ENCODE measurements around the gene NRL. TPM values are rescaled to one million over a fixed set of nuclear protein-coding genes. Genes with fewer than 3 reads are reported as not detected.
"Not testable (repeated sequence)": the region's sequence is repeated elsewhere in the genome, so short reads cannot be mapped to it uniquely, and the experiment has no call there.

The NRL gene
- total RNA-seq, 2 donors from 2014 or later, result 1.7 to 2.5 TPM

GRCh38 chr14:24122898-24123297, 8.1 kb upstream of the NRL start:
- H3K27ac Mint-ChIP-seq, result peak overlapping the region; percentile 58
- H3K4me1 Mint-ChIP-seq, result peaks cover 6% of the 10 kb centered on the region
- peaks cover 65% of the 10 kb centered on the region for H3K36me3 Mint-ChIP-seq (ENCODE audit: low read depth)
- no peaks in the 10 kb centered on the region for H3K27me3 Mint-ChIP-seq
- ATAC-seq (replicated peaks), result no peak
- no peak overlapping the region for H3K4me3 Mint-ChIP-seq
- no peaks in the 10 kb centered on the region for H3K9me3 Mint-ChIP-seq

GRCh38 chr14:24122416-24122815, 7.7 kb upstream of the NRL start:
- Mint-ChIP-seq H3K27ac (no peak overlapping the region), H3K27me3 (no peaks in the 10 kb centered on the region), H3K36me3 (ENCODE audit: low read depth) (peaks cover 70% of the 10 kb centered on the region), H3K4me3 (no peak overlapping the region), H3K9me3 (no peaks in the 10 kb centered on the region), H3K4me1 (peaks cover 6% of the 10 kb centered on the region)
- ATAC-seq (replicated peaks), result no peak

- H3K36me3 Mint-ChIP-seq (ENCODE audit: low read depth), result peaks cover 82% of the 10 kb centered on the region
- ATAC-seq (replicated peaks), result no peak
- no peaks in the 10 kb centered on the region for H3K27me3 Mint-ChIP-seq
- H3K27ac Mint-ChIP-seq, result no peak overlapping the region
- no peak overlapping the region for H3K4me3 Mint-ChIP-seq
- peaks cover 13% of the 10 kb centered on the region for H3K4me1 Mint-ChIP-seq
- H3K9me3 Mint-ChIP-seq, result no peaks in the 10 kb centered on the region
Observed at GRCh38 chr14:24121210-24121609, 6.5 kb upstream of the NRL start.

GRCh38 chr14:24119691-24120090, 4.9 kb upstream of the NRL start:
- H3K4me3 Mint-ChIP-seq, result no peak overlapping the region
- no peaks in the 10 kb centered on the region for H3K27me3 Mint-ChIP-seq
- H3K4me1 Mint-ChIP-seq, result peaks cover 24% of the 10 kb centered on the region
- H3K36me3 Mint-ChIP-seq (ENCODE audit: low read depth), result peaks cover 97% of the 10 kb centered on the region
- H3K27ac Mint-ChIP-seq, result peak overlapping the region; percentile 64
- H3K9me3 Mint-ChIP-seq, result no peaks in the 10 kb centered on the region
- ATAC-seq (replicated peaks), result no peak

GRCh38 chr14:24117179-24117578, 2.4 kb upstream of the NRL start:
- ATAC-seq (replicated peaks), result no peak
- no peaks in the 10 kb centered on the region for H3K9me3 Mint-ChIP-seq
- no peaks in the 10 kb centered on the region for H3K27me3 Mint-ChIP-seq
- peaks cover 78% of the 10 kb centered on the region for H3K36me3 Mint-ChIP-seq (ENCODE audit: low read depth)
- H3K27ac Mint-ChIP-seq, result peak overlapping the region; percentile 98
- no peak overlapping the region for H3K4me3 Mint-ChIP-seq
- H3K4me1 Mint-ChIP-seq, result peaks cover 24% of the 10 kb centered on the region

- Mint-ChIP-seq H3K4me1 (peaks cover 24% of the 10 kb centered on the region), H3K27ac (peak overlapping the region; percentile 98), H3K27me3 (no peaks in the 10 kb centered on the region), H3K4me3 (peak overlapping the region; percentile 100), H3K36me3 (ENCODE audit: low read depth) (peaks cover 69% of the 10 kb centered on the region), H3K9me3 (no peaks in the 10 kb centered on the region)
- ATAC-seq (replicated peaks), result no peak
Observed at GRCh38 chr14:24116128-24116814, 1.5 kb upstream of the NRL start.

- ATAC-seq (replicated peaks), result no peak
- Mint-ChIP-seq H3K9me3 (no peaks in the 10 kb centered on the region), H3K27me3 (no peaks in the 10 kb centered on the region), H3K27ac (peak overlapping the region; percentile 98), H3K4me1 (peaks cover 24% of the 10 kb centered on the region), H3K36me3 (ENCODE audit: low read depth) (peaks cover 62% of the 10 kb centered on the region), H3K4me3 (peak overlapping the region; percentile 100)
Observed at GRCh38 chr14:24115422-24116127, 826 bp upstream of the NRL start.

- H3K27ac Mint-ChIP-seq, result peak overlapping the region; percentile 98
- H3K9me3 Mint-ChIP-seq, result no peaks in the 10 kb centered on the region
- H3K4me1 Mint-ChIP-seq, result peaks cover 24% of the 10 kb centered on the region
- peak overlapping the region; percentile 100 for H3K4me3 Mint-ChIP-seq
- H3K27me3 Mint-ChIP-seq, result no peaks in the 10 kb centered on the region
- peak; percentile 53 for ATAC-seq (replicated peaks)
- H3K36me3 Mint-ChIP-seq (ENCODE audit: low read depth), result peaks cover 46% of the 10 kb centered on the region
Observed at GRCh38 chr14:24113801-24114531, 783 bp downstream of the NRL start.

GRCh38 chr14:24113379-24113800, 1.4 kb downstream of the NRL start:
- Mint-ChIP-seq H3K27ac (peak overlapping the region; percentile 98), H3K9me3 (no peaks in the 10 kb centered on the region), H3K27me3 (no peaks in the 10 kb centered on the region), H3K36me3 (ENCODE audit: low read depth) (peaks cover 40% of the 10 kb centered on the region), H3K4me3 (peak overlapping the region; percentile 100), H3K4me1 (peaks cover 20% of the 10 kb centered on the region)
- ATAC-seq (replicated peaks), result no peak

GRCh38 chr14:24110523-24110922, 4.2 kb downstream of the NRL start:
- ATAC-seq (replicated peaks), result no peak
- Mint-ChIP-seq H3K27me3 (no peaks in the 10 kb centered on the region), H3K4me3 (no peak overlapping the region), H3K27ac (no peak overlapping the region), H3K4me1 (peaks cover 4% of the 10 kb centered on the region), H3K9me3 (no peaks in the 10 kb centered on the region), H3K36me3 (ENCODE audit: low read depth) (peaks cover 11% of the 10 kb centered on the region)

GRCh38 chr14:24110060-24110459, 4.7 kb downstream of the NRL start:
- no peak overlapping the region for H3K27ac Mint-ChIP-seq

GRCh38 chr14:24108336-24108874, 6.3 kb downstream of the NRL start:
- H3K9me3 Mint-ChIP-seq, result no peaks in the 10 kb centered on the region
- peak overlapping the region; percentile 75 for H3K4me3 Mint-ChIP-seq
- peaks cover 15% of the 10 kb centered on the region for H3K36me3 Mint-ChIP-seq (ENCODE audit: low read depth)
- H3K27ac Mint-ChIP-seq, result peak overlapping the region; percentile 93
- H3K27me3 Mint-ChIP-seq, result no peaks in the 10 kb centered on the region
- ATAC-seq (replicated peaks), result no peak
- H3K4me1 Mint-ChIP-seq, result no peaks in the 10 kb centered on the region

More at GRCh38 chr14:24110060-24110459, 4.7 kb downstream of the NRL start:
- Mint-ChIP-seq H3K9me3 (no peaks in the 10 kb centered on the region), H3K4me3 (no peak overlapping the region), H3K4me1 (no peaks in the 10 kb centered on the region), H3K36me3 (ENCODE audit: low read depth) (peaks cover 7% of the 10 kb centered on the region), H3K27me3 (no peaks in the 10 kb centered on the region)
- no peak for ATAC-seq (replicated peaks)

GRCh38 chr14:24106672-24107271, 8.0 kb downstream of the NRL start:
- no peak for ATAC-seq (replicated peaks)

GRCh38 chr14:24105609-24106239, 9.0 kb downstream of the NRL start:
- not testable (repeated sequence) for H3K4me3 Mint-ChIP-seq; H3K9me3 Mint-ChIP-seq; ATAC-seq (replicated peaks)

More at GRCh38 chr14:24106672-24107271, 8.0 kb downstream of the NRL start:
- Mint-ChIP-seq H3K4me3 (no peak overlapping the region), H3K4me1 (no peaks in the 10 kb centered on the region), H3K27me3 (no peaks in the 10 kb centered on the region), H3K9me3 (no peaks in the 10 kb centered on the region), H3K36me3 (ENCODE audit: low read depth) (peaks cover 27% of the 10 kb centered on the region), H3K27ac (no peak overlapping the region)

More at GRCh38 chr14:24105609-24106239, 9.0 kb downstream of the NRL start:
- H3K4me1 Mint-ChIP-seq, H3K27me3 Mint-ChIP-seq: not testable (repeated sequence)
- peaks cover 35% of the 10 kb centered on the region for H3K36me3 Mint-ChIP-seq (ENCODE audit: low read depth)
- peak overlapping the region; percentile 28 for H3K27ac Mint-ChIP-seq

Measured in activated T-helper 17 cell treated with anti-CD3 and anti-CD28 coated beads, Interleukin-2, amount 50 U/mL, for 72 hours (primary cell).